Ishikawa (cell line): ENCODE data around the gene GNG2.

ENCODE experiments used
- CEBPB ChIP-seq: IDR thresholded peaks from 2 replicates; pipeline ENCODE4 v1.6.1; 2012
- CREB1 ChIP-seq: IDR thresholded peaks from 2 replicates; pipeline ENCODE4 v1.6.1; 2012; ENCODE audit warnings: low read depth
- EGR1 ChIP-seq: IDR thresholded peaks from 2 replicates; pipeline ENCODE4 v1.6.1; 2012
- EP300 ChIP-seq: IDR thresholded peaks from 2 replicates; pipeline ENCODE4 v1.6.1; 2012; ENCODE audit warnings: borderline replicate concordance
- FOXM1 ChIP-seq: IDR thresholded peaks from 2 replicates; pipeline ENCODE4 v1.6.1; 2012; ENCODE audit warnings: low read depth, borderline replicate concordance
- NFIC ChIP-seq: IDR thresholded peaks from 2 replicates; pipeline ENCODE4 v1.6.1; 2012
- RAD21 ChIP-seq: IDR thresholded peaks from 2 replicates; pipeline ENCODE4 v1.6.1; 2012; ENCODE audit warnings: low read depth
- TAF1 ChIP-seq: IDR thresholded peaks from 2 replicates; pipeline ENCODE4 v1.6.1; 2012; ENCODE audit warnings: low read depth, mild to moderate bottlenecking
- TCF12 ChIP-seq: IDR thresholded peaks from 2 replicates; pipeline ENCODE4 v1.6.1; 2012; ENCODE audit warnings: low read depth
- TEAD4 ChIP-seq: IDR thresholded peaks from 2 replicates; pipeline ENCODE4 v1.6.1; 2012
- YY1 ChIP-seq: IDR thresholded peaks from 2 replicates; pipeline ENCODE4 v1.6.1; 2012; ENCODE audit warnings: low read depth
- ZBTB7A ChIP-seq: IDR thresholded peaks from 2 replicates; pipeline ENCODE4 v1.6.1; 2012; ENCODE audit warnings: low read depth
- TF ChIP-seq, protein P1 (sequence below): IDR thresholded peaks from 2 replicates; pipeline ENCODE4 v1.6.1; 2012; ENCODE audit warnings: low read depth, mild to moderate bottlenecking
- TF ChIP-seq, protein P2 (sequence below): IDR thresholded peaks from 2 replicates; pipeline ENCODE4 v1.6.1; 2012
- TF ChIP-seq, protein P3 (sequence below): IDR thresholded peaks from 2 replicates; pipeline ENCODE4 v1.6.1; 2012

GNG2 gene

DNA sequence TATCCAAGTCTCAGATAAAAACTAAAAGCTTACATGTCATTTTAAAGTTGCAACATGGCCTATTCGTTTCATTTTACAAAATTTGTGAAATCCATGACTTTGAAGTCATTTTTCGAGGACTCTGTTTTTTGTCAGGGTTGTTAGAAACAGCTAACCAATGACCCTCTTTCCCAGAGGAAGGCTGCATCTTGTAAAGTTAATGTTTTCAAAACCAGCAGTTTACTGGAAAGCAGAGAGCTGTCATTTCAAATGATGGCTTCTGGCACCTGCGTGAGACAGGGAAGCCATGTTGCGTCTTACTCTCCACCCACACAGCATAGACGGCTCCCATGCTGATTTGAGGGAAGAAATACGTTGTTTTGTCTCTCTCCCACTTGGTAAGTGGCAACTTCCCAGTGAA lies 78.8 kb downstream of the GNG2 start:
- TF ChIP-seq EGR1 (no peak), ZBTB7A (no peak), EP300 (no peak), TCF12 (no peak), CREB1 (no peak), CEBPB (no peak), YY1 (no peak), FOXM1 (no peak)
- TF ChIP-seq, protein P1, sequence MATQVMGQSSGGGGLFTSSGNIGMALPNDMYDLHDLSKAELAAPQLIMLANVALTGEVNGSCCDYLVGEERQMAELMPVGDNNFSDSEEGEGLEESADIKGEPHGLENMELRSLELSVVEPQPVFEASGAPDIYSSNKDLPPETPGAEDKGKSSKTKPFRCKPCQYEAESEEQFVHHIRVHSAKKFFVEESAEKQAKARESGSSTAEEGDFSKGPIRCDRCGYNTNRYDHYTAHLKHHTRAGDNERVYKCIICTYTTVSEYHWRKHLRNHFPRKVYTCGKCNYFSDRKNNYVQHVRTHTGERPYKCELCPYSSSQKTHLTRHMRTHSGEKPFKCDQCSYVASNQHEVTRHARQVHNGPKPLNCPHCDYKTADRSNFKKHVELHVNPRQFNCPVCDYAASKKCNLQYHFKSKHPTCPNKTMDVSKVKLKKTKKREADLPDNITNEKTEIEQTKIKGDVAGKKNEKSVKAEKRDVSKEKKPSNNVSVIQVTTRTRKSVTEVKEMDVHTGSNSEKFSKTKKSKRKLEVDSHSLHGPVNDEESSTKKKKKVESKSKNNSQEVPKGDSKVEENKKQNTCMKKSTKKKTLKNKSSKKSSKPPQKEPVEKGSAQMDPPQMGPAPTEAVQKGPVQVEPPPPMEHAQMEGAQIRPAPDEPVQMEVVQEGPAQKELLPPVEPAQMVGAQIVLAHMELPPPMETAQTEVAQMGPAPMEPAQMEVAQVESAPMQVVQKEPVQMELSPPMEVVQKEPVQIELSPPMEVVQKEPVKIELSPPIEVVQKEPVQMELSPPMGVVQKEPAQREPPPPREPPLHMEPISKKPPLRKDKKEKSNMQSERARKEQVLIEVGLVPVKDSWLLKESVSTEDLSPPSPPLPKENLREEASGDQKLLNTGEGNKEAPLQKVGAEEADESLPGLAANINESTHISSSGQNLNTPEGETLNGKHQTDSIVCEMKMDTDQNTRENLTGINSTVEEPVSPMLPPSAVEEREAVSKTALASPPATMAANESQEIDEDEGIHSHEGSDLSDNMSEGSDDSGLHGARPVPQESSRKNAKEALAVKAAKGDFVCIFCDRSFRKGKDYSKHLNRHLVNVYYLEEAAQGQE = no peak
- TF ChIP-seq, protein P2, sequence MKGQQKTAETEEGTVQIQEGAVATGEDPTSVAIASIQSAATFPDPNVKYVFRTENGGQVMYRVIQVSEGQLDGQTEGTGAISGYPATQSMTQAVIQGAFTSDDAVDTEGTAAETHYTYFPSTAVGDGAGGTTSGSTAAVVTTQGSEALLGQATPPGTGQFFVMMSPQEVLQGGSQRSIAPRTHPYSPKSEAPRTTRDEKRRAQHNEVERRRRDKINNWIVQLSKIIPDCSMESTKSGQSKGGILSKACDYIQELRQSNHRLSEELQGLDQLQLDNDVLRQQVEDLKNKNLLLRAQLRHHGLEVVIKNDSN = no peak

DNA sequence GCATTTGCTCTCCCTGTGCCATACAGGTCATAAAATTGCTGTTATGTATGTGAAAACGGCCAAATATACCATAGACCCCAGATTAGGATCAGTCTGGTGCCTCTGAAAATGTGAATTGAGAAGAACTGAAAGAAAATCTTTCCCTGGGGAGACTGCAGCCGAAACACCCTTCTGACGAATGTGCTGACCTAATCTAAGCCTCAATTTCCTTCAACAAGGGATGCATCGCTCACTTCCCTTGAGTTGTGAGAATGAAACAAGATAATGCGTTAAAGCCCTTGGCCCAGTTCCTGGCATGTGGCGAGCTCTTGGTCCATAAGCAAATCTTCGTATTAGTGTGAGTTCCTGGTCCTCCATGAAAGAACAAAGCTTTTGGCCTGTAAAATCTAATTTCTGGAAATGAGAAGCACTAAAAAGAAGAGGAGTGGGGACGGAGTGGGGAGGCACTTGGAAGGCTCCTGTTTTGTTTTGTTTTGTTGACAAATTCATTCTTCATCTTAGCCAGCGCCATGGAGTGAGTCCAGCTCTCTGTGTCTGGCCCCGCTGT lies 79.4 kb downstream of the GNG2 start:
- TF ChIP-seq TEAD4 (no peak), TCF12 (no peak), TAF1 (no peak), NFIC (no peak), YY1 (no peak), FOXM1 (no peak), CEBPB (no peak), EP300 (no peak), ZBTB7A (no peak), EGR1 (no peak), CREB1 (no peak), RAD21 (no peak)
- TF ChIP-seq, protein P2 = no peak
- TF ChIP-seq, protein P3, sequence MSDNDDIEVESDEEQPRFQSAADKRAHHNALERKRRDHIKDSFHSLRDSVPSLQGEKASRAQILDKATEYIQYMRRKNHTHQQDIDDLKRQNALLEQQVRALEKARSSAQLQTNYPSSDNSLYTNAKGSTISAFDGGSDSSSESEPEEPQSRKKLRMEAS = no peak
- TF ChIP-seq, protein P1 = no peak

DNA sequence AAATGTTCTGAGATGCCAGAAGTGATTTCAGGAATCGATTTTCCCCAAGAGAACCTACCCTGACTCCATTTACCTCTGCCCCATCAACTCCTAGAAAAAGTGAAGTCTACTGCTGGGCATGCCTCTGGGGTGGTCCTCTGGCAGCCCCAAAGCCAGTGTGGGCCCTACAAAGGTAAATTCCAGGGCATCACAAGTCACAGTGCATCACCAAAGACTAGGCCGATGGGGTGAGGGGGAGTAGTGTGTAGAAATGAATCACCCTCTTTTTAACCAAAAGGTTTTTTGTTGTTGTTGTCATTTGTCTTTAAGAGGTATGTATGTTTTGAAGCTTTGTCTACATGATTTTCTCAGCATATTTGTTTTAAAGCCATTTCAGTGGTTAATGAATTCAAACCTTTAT lies 82.6 kb downstream of the GNG2 start:
- TF ChIP-seq, protein P3 = no peak
- no peak for TF ChIP-seq NFIC
- TF ChIP-seq, protein P2 = no peak
- no peak for TF ChIP-seq EP300
- TF ChIP-seq, protein P1 = no peak

DNA sequence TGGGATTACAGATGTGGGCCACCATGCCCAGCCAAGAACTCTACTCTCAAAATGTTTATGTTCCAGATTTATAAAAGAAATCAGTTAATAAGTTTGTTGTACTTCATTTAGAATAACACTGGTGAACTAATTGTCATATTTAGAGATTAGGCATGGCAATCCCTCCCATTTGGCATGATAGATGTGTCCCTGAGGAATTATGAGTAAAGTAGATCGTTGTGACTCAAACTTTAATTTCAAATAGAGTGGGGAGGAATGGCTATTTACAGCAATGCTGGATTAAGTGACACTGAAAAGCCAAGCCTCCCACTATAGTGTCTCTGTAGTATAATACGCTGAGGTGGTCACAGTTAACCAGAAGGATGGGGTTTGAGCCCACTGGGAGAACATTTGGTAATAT lies 89.6 kb downstream of the GNG2 start:
- TF ChIP-seq TAF1 (no peak), EGR1 (no peak)

DNA sequence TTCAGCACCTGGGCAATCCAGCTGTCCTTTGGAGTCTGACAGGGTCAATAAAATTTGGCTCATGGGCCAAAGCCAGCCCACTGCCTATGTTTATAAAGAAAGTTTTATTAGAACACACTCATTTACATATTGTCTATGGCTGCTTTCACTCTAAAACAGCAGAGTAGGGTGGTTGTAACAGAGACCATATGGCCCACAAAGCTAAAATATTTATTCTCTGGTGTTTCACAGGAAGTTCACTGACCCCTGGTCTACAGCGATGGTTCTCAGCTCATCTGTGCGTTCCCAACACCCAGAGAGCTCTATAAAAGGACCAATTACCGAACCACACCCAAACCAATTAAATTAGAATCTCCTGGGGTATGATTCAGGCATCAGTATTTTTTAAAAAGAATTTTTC lies 91.2 kb downstream of the GNG2 start:
- no peak for TF ChIP-seq EGR1
- TF ChIP-seq NFIC = no peak
- no peak for TF ChIP-seq CREB1
- no peak for TF ChIP-seq CEBPB
- TF ChIP-seq EP300 = no peak
- no peak for TF ChIP-seq RAD21
- no peak for TF ChIP-seq TEAD4
- no peak for TF ChIP-seq TCF12
- no peak for TF ChIP-seq FOXM1
- TF ChIP-seq, protein P2 = no peak
- no peak for TF ChIP-seq TAF1
- TF ChIP-seq, protein P3 = no peak
- TF ChIP-seq, protein P1 = no peak
